BJ (cell line): ENCODE data around the gene CYP2S1. TPM values are rescaled to one million over a fixed set of nuclear protein-coding genes. Genes with fewer than 3 reads are reported as not detected.

Experiments used
- CTCF ChIA-PET: fragments of 350-600 bp; formaldehyde crosslinking; extraction: SDS; loops from one replicate; lab custom pipeline; 2021; ENCODE audit warnings: antibody characterized with exemption, inconsistent platforms; lab: Yijun Ruan, JAX
- POLR2A ChIA-PET: fragments of 300-600 bp; sonication (Branson Sonifier 250); formaldehyde crosslinking; extraction: SDS; loops from one replicate; lab custom pipeline; 2021; ENCODE audit warnings: antibody characterized with exemption; lab: Charles Lee
- DNase-seq: peaks from one replicate; pipeline ENCODE4 v3.0.0-alpha.2; 2011; ENCODE audit warnings: low read depth
- H3K27me3 ChIP-seq: 2 replicates; pipeline ENCODE4 v1.6.0; 2011; ENCODE audit warnings: low read length; ENCODE audit not compliant: control insufficient read depth, insufficient read depth
- H3K36me3 ChIP-seq: 2 replicates; pipeline ENCODE4 v1.5.1; 2011; ENCODE audit warnings: low read length; ENCODE audit not compliant: control insufficient read depth, insufficient read depth
- H3K4me3 ChIP-seq: 2 replicates; pipeline ENCODE4 v1.5.1; 2011; ENCODE audit warnings: low read depth, mild to moderate bottlenecking, control low read depth, low read length
- polyA plus RNA-seq: library from polyadenylated mRNA; depleted of rRNA; stranded (reverse); fragments of >200 nt; gene quantifications from 2 replicates; pipeline ENCODE4 v1.2.3, GENCODE V29; 2011; rRNA removed
- TF ChIP-seq, protein P1 (sequence below): IDR thresholded peaks from 2 replicates; pipeline ENCODE4 v1.5.1; 2011; ENCODE audit warnings: low read depth, mild to moderate bottlenecking, control low read depth, inconsistent platforms, low read length, moderate library complexity; ENCODE audit not compliant: insufficient read depth

Gene CYP2S1
- polyA plus RNA-seq, 1 experiment = 0.27 TPM

DNA sequence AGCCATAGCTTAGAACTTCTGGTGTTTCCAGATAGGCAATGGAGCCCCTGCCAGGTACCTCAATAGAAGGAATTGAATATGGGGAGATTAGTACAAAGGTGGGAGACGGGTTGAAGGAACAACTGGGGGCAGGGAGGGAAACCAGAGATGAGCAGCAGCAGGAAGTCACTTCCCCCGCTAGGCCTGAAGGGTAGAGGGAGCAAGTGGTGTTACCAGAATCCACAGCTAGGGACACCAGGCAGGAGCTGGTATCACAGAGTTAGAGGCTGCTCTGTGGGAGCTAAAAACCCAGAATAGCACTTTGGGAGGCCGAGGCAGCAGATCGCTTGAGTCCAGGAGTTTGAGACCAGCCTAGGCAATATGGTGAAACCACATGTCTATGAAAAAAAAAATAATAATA lies 55.9 kb downstream of the CYP2S1 start:
- H3K36me3 ChIP-seq = peaks cover 44% of the 10 kb centered on the region

DNA sequence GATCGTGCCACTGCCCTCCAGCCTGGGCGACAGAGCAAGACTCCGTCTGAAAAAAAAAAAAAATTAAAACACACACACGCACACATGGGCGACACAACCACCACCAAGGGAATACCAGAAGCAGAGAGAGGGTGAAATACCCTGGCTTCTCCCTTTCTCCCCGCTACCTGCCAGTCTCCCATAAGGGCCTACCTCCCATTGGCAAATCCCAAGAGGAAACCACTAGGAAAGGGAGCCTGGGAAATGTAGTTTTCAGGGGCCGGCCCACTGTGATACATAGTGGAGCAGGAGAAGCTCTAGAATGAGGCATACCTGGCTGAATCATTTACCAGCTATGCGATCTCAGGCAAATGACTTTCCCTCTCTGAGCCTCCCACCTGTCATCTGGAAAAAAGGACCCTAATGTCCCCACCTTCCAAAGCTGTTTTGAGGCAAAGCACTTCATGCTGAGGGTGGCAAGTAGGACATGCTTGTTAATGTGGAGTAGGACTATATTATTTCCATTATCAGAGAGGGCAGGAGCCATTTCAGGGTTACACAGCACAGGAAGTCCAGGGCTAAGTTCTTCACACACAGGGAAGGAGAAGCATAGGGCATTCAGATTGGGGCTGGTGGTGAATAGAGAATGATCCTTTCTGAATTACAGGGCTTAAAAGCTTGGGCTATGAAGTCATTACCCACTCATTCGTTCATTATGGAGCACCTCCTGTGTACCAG lies 56.8 kb downstream of the CYP2S1 start:
- TF ChIP-seq, protein P1, sequence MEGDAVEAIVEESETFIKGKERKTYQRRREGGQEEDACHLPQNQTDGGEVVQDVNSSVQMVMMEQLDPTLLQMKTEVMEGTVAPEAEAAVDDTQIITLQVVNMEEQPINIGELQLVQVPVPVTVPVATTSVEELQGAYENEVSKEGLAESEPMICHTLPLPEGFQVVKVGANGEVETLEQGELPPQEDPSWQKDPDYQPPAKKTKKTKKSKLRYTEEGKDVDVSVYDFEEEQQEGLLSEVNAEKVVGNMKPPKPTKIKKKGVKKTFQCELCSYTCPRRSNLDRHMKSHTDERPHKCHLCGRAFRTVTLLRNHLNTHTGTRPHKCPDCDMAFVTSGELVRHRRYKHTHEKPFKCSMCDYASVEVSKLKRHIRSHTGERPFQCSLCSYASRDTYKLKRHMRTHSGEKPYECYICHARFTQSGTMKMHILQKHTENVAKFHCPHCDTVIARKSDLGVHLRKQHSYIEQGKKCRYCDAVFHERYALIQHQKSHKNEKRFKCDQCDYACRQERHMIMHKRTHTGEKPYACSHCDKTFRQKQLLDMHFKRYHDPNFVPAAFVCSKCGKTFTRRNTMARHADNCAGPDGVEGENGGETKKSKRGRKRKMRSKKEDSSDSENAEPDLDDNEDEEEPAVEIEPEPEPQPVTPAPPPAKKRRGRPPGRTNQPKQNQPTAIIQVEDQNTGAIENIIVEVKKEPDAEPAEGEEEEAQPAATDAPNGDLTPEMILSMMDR = no peak
- H3K4me3 ChIP-seq = no peak overlapping the region
- CTCF ChIA-PET = interaction anchor here (1.1 to 1.3 kb wide), 2 partner anchors 13 to 45 kb away, joined by 3 to 4 read pairs; no protein-coding TSS in a partner anchor
- peaks cover 44% of the 10 kb centered on the region for H3K36me3 ChIP-seq
- DNase-seq = no peak
- POLR2A ChIA-PET = no interaction called here
- no peaks in the 10 kb centered on the region for H3K27me3 ChIP-seq

More for the DNA sequence above, 55.9 kb downstream of the CYP2S1 start:
- TF ChIP-seq, protein P1 = no peak
- no peak for DNase-seq
- POLR2A ChIA-PET = no interaction called here
- Histone ChIP-seq H3K4me3 (no peak overlapping the region), H3K27me3 (no peaks in the 10 kb centered on the region)
- CTCF ChIA-PET = interaction anchor here (0.7 to 1.7 kb wide), 3 partner anchors 14 to 25 kb away, joined by 3 to 4 read pairs (median 3); no protein-coding TSS in a partner anchor

DNA sequence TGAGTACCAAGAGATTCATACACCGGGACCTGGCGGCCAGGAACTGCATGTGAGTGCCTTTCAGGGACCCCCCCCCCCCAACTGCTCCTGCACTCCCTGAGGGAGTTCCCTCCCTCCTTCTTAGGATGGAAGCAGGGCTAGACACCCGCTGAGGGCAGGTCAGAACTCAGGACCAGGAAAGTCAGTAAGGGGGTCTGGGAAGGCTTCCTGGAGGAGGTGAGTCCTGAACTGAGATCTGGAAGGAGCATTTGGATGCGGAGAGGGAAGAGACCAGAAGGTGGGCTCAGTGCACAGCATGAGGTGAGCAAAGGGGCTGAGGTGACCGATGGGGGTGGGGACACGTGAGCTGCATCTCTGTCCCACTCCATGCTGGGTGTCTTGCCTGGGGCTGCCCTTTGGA lies 60.6 kb downstream of the CYP2S1 start:
- Histone ChIP-seq H3K36me3 (peaks cover 44% of the 10 kb centered on the region), H3K4me3 (no peak overlapping the region), H3K27me3 (no peaks in the 10 kb centered on the region)
- DNase-seq = no peak
- POLR2A ChIA-PET = no interaction called here
- CTCF ChIA-PET = interaction anchor here (1.5 kb wide), 1 partner anchor 9 kb away, joined by 6 read pairs; no protein-coding TSS in a partner anchor
- TF ChIP-seq, protein P1 = no peak

DNA sequence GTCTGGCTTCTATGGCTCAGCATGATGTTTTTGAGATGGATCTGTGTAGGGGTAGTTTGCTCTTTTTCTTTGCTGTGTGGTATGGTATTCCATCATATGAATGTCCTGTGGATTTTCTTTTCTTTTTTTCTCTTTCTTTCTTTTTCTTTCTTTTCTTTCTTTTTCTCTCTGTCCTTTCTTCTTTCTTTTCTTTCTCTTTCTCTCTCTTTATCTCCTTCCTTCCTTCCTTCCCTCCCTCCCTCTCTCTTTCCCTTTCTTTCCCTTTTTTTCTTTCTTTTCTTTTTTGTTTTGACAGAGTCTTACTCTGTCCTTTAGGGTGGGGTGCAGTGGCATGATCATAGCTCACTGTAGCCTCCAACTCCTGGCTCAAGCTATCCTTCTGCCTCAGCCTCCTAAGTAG lies 62.2 kb downstream of the CYP2S1 start:
- POLR2A ChIA-PET = no interaction called here

More for the DNA sequence above, 62.2 kb downstream of the CYP2S1 start:
- CTCF ChIA-PET = interaction anchor here (0.8 kb wide), 1 partner anchor 51 kb away, joined by 3 read pairs; no protein-coding TSS in a partner anchor
- Histone ChIP-seq H3K36me3 (peaks cover 45% of the 10 kb centered on the region), H3K4me3 (no peak overlapping the region), H3K27me3 (no peaks in the 10 kb centered on the region)
- TF ChIP-seq, protein P1 = no peak
- no peak for DNase-seq

Other genes with a start within 250 kb of the CYP2S1 start
- not detected in 2 replicates for gene CYP2B6, start 201.9 kb upstream of the CYP2S1 start, polyA plus RNA-seq
- not detected in 2 replicates for gene CYP2A13, start 104.8 kb upstream of the CYP2S1 start, polyA plus RNA-seq
- not detected in 2 replicates for gene CYP2F1, start 78.8 kb upstream of the CYP2S1 start, polyA plus RNA-seq
- gene AXL, start 26.0 kb downstream of the CYP2S1 start, polyA plus RNA-seq = 190 and 260 TPM in 2 replicates
- gene HNRNPUL1, start 71.2 kb downstream of the CYP2S1 start, polyA plus RNA-seq = 35.4 and 37.9 TPM in 2 replicates
- gene CCDC97, start 117.0 kb downstream of the CYP2S1 start, polyA plus RNA-seq = 7.2 and 10.3 TPM in 2 replicates
- gene TGFB1, start 160.7 kb downstream of the CYP2S1 start, polyA plus RNA-seq = 7.3 and 11.2 TPM in 2 replicates
- gene B9D2, start 170.9 kb downstream of the CYP2S1 start, polyA plus RNA-seq = 6.6 and 10.9 TPM in 2 replicates
- 3.2 and 5.1 TPM in 2 replicates for gene TMEM91, start 183.3 kb downstream of the CYP2S1 start, polyA plus RNA-seq
- gene EXOSC5, start 204.1 kb downstream of the CYP2S1 start, polyA plus RNA-seq = 16.5 and 24.7 TPM in 2 replicates
- gene BCKDHA, start 204.6 kb downstream of the CYP2S1 start, polyA plus RNA-seq = 15.1 and 24.2 TPM in 2 replicates
- 0.36 and 0.40 TPM in 2 replicates for gene B3GNT8, start 234.2 kb downstream of the CYP2S1 start, polyA plus RNA-seq
- gene DMAC2, start 246.7 kb downstream of the CYP2S1 start, polyA plus RNA-seq = 54.0 and 82.4 TPM in 2 replicates
- not detected in 2 replicates for gene ERICH4, start 249.9 kb downstream of the CYP2S1 start, polyA plus RNA-seq